Myocyte (in vitro differentiated cells): ENCODE results near the gene TEDC2. TPM values are rescaled to one million over a fixed set of nuclear protein-coding genes. Genes with fewer than 3 reads are reported as not detected.

Source experiments
- DNase-seq: peaks from one replicate; pipeline ENCODE4 v3.0.0-alpha.2; 2012; ENCODE audit warnings: low read depth
- microRNA-seq: library from miRNA; unstranded; fragments of <30 nt; microRNA quantifications from one replicate; pipeline ENCODE4, GENCODE V29; 2016
- total RNA-seq: library from RNA; depleted of rRNA; stranded (reverse); fragments of >200 nt; gene quantifications from 2 replicates; pipeline ENCODE4 v1.2.3, GENCODE V29; 2014

The TEDC2 gene
- total RNA-seq, 1 donor from 2014 or later: 10.4 TPM

DNA sequence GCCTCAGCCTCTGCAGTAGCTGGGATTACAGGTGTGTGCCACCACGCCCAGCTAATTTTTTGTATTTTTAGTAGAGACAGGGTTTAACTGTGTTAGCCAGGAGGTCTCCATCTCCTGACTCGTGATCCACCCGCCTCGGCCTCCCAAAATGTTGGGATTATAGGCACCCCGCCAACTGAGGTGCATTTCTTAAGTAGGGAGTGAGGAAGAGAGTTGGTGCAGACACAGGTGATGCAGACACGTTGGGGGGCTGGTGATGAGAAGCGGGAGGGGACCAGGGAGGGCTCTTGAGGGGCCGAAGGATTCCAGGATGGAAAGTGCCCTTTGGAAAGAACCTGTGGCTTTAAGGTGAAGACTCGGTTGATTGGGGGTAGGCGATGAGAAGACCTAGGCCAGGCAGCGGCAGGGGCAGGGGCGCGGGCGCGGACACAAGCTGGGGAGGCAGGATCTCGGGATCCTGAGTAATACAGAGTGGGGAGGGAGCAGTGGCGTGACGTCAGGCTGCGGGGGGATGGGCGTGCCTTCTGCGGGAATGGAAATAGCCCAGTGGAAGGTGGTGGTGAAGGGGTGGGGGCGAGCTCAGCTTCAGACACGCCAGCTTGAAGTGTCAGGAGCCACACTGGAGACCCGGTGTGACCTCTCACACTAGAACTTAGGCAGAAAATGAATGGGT, 51.4 kb downstream of the TEDC2 start:
- peak; percentile 58 for DNase-seq

DNA sequence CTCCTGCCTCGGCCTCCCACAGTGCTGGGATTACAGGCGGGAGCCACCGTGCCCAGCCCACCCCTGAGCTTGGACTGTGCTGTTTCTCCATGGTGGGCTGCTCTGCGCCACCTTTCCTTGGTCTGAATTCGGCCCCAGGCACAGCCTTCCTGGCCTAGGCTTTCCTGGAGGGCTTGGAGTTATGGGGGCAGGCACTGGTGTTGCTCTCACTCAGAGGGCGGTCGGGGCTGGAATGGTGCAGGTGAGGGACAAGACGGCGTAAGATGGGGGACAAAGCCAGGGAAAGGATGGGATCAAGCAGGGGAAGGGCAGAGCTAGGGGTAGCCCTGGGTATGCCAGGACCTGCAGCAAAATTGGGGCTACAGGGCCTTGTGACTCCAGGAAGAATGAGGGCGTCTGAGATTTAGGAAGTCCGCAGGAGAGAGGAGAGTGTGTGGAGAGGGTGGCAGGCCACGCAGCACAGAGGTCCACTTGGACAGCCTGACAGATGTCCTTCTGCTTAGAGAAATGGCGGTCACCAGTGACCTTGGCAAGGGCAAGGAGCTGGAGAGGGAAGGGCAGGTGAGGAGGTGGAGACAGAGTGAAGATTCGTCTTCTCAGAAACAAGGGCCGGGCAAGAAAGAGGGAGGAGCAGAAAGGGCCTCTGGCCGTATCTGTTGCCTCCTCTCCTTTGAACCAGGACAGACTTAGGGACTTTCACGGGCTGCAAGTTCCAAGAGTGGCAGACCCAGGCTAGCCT, 52.3 kb downstream of the TEDC2 start:
- no peak for DNase-seq

DNA sequence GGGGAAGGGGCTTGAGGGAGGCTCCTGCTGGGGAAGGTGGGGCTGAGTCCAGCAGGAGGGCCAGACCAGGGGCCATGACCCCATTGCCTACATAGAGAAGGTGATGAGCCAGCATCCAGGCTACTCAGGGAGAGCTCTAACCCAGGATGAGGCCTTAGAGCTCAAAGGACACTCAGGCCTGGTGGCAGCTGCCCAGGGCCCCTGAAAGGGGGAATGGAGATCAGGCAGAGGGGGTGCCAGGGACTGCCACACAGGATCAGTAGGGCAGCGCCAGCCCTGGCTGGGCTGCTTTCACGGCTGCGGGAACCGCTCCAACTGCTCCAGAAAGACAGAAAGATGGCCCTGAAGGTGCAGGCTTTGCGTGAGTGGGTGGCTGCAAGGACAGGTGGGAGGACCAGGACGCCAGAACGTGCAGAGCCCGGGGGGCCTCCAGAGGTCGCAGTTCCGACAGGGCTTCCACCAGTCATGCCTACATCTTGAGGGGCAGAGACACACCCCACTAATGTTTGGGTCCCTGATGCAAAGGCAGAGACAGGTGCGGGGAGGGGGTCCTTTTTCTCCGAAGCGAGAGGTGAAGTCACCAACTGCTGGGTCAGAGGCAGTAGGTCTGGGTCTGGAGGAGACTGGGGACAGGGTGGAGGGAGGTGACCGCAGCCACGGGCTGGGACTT, 53.0 kb downstream of the TEDC2 start:
- no peak for DNase-seq

DNA sequence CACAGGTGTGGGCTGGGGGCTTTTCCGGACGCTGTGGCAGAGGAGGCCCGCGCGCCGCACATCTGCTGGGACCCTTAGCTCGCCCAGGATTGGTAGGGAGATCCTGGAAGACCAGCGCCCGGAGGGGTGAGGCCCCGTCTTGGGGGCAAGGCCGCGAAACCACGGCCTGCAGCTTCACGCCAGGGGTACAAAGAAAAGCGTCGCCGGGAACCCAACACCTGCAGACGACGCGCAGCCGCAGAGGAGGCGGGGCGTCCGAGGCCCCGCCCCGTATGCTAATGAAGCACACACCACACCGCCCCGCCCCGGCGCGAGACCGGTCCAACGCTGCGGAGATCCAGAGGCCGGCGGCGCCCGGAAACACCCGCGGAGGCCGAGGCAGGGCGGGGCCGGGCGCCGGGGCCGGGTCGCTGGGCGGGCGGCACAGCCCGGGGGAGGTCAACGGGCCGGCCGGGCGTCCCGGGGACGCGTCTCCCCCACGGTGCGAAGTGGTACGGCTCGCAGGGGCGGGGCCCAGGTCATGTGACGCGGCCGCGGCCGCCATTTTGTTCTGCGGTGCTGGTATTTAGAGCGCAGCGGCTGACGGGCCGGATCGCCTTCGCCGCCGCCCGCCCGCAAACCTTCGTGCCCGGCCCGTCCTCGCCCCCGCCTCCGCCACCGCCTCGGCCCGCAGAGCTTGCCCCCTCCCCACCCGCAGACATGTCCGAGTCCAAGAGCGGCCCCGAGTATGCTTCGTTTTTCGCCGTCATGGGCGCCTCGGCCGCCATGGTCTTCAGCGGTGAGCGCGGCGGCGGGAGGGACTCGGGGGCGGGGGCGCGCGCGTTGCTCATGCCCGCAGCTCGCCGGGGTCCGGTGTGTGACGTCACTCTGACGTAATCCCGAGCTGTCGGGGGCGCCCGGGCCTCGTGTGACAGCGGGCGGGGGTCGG, 53.8 kb downstream of the TEDC2 start, which contains the start of gene ATP6V0C:
ATP6V0C (plus strand) TSS at position 548 of the 928 bp plus-strand sequence; CDS start at position 700, 152 bp downstream.
- peak; percentile 87 for DNase-seq

Small RNA genes within 50 kb of the gene (microRNA-seq; reads per million reads assigned to microRNA genes)
- not detected for gene MIR6767
- gene MIR6768: not detected

Other genes starting within 250 kb of the TEDC2 start
- 4.3 and 7.2 TPM in 2 replicates for gene BRICD5, start 249.2 kb upstream of the TEDC2 start, total RNA-seq
- gene PGP, start 245.3 kb upstream of the TEDC2 start, total RNA-seq: 47.8 and 49.0 TPM in 2 replicates
- 33.6 and 35.3 TPM in 2 replicates for gene E4F1, start 236.5 kb upstream of the TEDC2 start, total RNA-seq
- 2.2 and 2.4 TPM in 2 replicates for gene DNASE1L2, start 223.7 kb upstream of the TEDC2 start, total RNA-seq
- gene ECI1, start 208.5 kb upstream of the TEDC2 start, total RNA-seq: 39.6 and 46.4 TPM in 2 replicates
- gene RNPS1, start 192.0 kb upstream of the TEDC2 start, total RNA-seq: 109 and 136 TPM in 2 replicates
- gene ABCA3, start 119.4 kb upstream of the TEDC2 start, total RNA-seq: 7.0 and 12.1 TPM in 2 replicates
- 3.1 and 3.2 TPM in 2 replicates for gene CCNF, start 30.7 kb upstream of the TEDC2 start, total RNA-seq
- gene NTN3, start 11.2 kb downstream of the TEDC2 start, total RNA-seq: 0.10 TPM in 1 of 2 replicates, not detected in the other
- 27.6 and 46.3 TPM in 2 replicates for gene TBC1D24, start 15.0 kb downstream of the TEDC2 start, total RNA-seq
- 50.9 and 59.2 TPM in 2 replicates for gene ATP6V0C, start 53.8 kb downstream of the TEDC2 start, total RNA-seq
- gene AMDHD2, start 60.3 kb downstream of the TEDC2 start, total RNA-seq: 39.7 and 47.1 TPM in 2 replicates
- 0.32 TPM in 1 of 2 replicates, not detected in the other for gene CEMP1, start 71.3 kb downstream of the TEDC2 start, total RNA-seq
- 22.4 and 22.6 TPM in 2 replicates for gene PDPK1, start 77.9 kb downstream of the TEDC2 start, total RNA-seq
- gene KCTD5, start 222.4 kb downstream of the TEDC2 start, total RNA-seq: 39.0 and 40.6 TPM in 2 replicates